IPS DF 4.7 (cell line): Measurements from ENCODE around the gene FBXO31.
"Not testable (repeated sequence)": the region's sequence is repeated elsewhere in the genome, so short reads cannot be mapped to it uniquely, and the experiment has no call there.

ENCODE experiments used
- DNase-seq: peaks from one replicate; pipeline ENCODE4 v3.0.0-alpha.2; 2013; ENCODE audit warnings: low spot score; ENCODE audit errors: extremely low read depth

Gene FBXO31

DNA sequence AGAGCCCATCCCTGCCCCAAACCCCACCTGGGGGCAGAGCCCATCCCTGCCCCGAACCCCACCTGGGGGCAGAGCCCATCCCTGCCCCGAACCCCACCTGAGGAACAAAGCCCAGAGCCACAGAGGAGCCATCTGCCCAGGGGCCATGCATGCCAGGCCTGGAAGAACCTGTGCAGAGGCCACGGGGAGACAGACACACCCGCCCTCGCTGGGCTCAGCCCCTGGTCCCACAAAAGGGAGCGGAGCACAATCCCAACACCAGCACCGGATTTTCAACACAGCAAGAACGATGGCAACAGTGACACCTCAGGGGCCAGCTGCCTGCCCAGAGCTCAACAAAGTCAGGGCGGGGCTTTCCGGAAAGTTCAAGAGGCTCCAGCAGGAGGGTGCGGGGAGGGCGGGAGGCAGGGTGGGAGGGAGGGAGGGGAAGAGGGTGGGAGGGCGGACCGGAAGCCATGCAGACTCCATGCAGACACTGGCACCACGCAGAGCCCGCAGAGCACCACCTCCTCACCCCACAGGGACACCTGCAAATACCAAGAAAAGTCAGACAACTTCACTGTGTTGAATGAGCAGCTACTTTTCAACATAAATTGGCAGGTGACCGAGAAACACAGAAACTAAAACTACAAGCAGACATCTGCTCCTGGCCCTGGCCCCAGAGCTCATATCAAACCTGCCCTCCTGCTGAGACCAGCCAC, 38.5 kb downstream of the FBXO31 start:
- DNase-seq: no peak

- DNase-seq: no peak
These were observed 39.2 kb downstream of the FBXO31 start for GRCh38 chr16:87344165-87344930.

DNA sequence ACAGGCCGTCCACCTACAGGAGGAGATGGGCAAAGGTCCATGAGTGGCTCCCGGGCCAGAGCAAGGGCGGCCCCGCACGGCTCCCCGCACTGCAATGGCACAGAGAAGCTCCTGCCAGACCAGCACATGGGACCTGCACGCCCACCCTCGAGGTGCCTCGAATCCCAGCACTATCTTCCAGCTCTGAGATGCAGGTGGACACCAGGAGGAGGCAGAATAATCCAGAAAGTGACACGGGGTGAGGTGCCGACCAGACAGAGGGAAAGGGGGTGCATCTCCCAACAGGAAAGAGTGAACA, 39.9 kb downstream of the FBXO31 start:
- DNase-seq: no peak

DNA sequence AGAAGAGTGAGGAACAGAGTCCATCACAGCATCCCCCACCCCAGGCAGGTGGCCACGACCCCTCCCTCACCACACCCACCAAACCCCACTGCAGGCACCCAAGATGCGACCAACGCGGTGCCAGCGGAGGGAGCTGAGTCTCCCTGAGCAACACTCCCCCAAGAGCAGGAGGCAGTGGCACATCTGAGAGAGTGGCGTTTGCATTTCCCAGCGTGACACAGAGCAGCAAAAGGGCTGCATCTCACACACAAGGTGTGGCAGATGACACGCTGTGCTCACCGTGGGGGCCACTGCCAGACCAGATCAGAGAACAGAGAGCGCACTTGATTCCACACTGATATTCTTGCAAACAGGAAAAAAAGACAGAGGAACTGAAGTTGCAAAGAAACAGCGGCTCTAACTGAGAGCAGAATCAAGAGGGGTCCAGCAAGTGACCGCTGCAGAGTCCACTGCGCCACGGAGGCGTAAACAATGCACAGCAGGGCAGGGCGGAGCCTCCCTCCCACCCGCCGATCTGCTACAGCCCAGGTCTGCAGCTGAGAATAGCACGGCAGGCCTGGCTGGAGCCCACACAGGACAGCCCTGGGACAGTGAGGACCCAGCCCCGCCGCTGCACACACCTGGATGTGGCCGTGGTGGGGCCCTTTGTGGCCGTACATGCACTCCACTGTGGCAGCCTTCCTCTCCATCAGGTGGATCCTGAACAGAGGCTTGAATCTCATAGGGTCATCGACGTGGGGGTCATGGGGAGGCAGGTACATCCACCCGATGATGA, 40.4 kb downstream of the FBXO31 start:
- DNase-seq: no peak

- no peak for DNase-seq
These were observed 41.1 kb downstream of the FBXO31 start for GRCh38 chr16:87342504-87342903.

DNA sequence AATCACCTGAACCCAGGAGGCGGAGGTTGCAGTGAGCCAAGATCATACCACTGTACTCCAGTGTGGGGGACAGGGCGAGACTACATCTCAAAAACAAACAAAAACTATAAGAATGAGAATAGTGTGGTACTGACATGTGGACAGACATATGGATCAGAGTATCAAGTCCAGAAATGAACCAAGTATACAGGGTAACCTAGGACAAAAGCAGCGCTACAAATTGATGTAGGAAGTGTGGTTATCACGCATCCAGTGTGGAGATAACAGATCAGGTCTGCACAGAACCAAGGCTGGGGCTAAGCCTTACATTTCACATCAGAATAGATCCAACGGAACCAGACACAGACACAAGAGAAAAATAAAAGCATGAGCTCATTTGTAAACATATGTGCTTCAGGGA, 43.4 kb downstream of the FBXO31 start:
- DNase-seq: no peak

DNA sequence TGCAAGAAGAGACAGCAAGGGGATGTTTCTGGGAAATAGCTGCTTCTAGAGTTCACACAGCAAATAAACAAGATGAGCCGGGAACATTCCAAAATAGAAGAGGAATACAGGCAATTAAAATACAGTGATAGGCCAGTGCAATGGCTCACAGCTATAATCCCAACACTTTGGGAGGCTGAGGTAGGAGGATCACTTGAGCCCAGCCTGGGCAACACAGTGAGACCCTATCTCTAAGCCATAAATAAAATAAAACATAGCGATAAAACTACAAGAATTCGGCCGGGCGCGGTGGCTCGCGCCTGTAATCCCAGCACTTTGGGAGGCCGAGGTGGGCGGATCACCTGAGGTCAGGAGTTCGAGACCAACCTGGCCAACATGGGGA, 43.9 kb downstream of the FBXO31 start:
- DNase-seq: not testable (repeated sequence)

GRCh38 chr16:87339086-87339723, 44.4 kb downstream of the FBXO31 start:
- DNase-seq: no peak

GRCh38 chr16:87338155-87338765, 45.3 kb downstream of the FBXO31 start:
- no peak for DNase-seq

- DNase-seq: no peak
These were observed 46.3 kb downstream of the FBXO31 start for GRCh38 chr16:87337262-87337771.

- no peak for DNase-seq
These were observed 46.9 kb downstream of the FBXO31 start for GRCh38 chr16:87336434-87337240.

DNA sequence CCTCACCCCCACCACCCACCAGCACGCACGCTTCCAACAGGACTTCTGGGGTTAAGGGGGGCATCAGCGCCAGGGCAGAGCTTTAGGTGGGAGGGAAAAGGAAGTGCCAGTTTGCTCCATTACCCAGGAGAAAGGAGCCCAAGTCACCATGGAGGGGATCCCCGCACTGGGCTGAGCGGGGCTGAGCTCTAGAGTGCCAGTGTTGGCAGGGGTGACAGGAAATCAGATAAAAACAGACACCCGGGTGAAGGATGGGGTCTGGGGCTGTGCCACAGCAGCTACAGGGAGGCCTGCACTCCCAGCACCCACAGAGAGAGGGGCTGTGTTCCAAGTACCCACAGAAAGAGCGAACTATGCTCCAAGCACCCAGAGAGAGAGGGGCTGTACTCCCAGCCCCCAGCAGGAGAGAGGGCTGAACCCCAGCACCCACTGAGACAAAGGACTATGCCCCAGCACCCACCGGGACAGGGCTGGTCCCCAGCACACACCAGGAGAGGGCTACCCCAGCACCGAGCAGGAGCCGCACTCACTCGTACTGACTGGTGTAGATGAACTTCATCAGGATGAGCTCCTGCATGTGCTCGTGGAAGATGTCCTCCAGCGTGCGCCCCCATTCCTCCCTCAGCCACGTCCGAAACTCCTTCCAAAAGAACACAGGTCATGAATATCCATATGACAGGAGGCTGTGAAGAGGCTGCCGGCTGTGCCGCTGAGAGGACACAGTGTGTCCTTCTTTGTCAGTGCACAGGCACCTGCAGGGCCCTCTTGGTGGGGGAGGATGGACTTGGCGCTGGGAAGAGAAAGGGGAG, 47.7 kb downstream of the FBXO31 start:
- DNase-seq: no peak

DNA sequence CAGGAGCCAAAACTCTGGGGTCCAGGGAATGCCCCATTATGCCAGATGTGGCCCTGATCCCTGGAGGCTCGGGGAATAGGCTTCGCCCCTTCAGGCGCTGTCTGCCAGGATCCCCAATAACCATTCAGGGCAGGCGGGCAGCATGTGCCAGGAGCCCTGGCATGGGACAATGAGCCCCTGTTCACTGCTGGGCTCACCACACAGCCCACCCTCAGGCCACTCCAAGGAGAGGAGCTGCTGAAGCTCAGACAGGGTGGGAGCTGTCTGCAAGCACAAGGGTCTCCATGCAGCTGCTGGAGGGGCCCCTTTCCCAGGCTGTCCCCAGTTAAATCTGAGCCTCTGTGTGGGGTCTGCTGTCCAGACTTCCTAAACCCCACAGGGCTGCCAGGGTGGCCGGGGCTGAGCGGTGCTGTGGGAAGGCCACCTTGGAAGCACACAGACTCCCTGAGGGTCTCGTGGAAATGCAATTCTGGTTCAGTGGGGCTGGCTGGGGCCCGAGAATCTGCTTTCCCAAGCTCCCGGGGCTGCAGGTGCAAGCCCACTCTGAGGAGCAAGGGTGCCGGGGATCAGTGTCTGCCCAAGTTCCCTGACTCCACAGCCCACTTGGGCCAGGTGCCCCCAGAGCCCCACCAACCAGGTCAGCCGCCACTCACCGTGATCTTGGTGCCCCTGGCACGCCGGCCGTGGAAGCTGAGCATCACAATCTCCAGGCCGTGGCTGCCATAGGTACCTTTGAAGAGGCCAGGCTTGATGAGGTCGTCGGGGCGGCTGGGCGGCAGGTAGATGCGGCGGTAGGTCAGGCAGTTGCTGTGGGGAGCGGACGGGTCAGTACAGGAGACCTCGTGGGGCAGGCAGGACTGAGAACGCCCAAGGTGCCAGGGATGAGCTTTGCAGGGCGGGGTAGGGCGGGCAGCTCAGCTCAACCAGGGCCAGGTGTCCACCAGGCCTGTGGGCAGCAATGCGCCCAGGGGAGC, 48.6 kb downstream of the FBXO31 start:
- no peak for DNase-seq

DNA sequence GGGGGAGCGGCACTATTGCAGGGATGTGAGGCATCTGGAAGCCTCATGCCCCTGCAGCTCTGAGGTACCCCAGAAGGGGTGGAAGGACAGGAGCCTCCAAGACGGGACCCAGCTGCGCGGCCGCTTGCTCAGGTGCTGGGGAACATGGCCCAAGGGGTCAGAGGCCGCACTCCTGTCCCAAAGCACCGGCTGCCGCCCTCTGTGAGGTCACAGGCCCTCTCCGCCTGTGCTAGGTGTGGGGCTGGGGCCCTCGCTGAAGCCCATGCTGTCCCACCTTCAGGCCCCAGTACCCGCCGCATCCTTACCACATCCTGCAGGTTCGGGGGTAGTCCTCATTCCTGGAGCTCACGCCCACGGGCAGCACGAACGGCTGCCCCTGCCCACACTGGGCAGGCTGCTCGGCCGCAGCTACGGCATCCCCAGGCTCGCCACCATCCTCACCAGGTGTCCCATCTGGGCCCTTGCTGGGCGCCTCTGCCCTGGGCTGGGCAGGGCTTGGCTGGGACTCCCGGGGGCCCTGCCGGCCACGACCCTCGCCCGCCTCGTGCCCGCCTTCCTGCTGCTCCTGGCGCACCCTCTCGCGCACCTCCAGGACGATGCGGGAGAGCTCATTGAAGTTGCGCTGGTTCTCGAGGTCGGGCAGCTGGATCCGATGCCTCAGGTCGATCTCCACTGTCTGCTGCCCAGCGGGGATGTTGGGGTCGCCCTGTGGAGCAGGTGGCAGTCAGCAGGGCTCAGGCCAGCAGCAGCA, 49.8 kb downstream of the FBXO31 start:
- no peak for DNase-seq

GRCh38 chr16:87333101-87333500, 50.5 kb downstream of the FBXO31 start:
- DNase-seq: no peak

- DNase-seq: no peak
These were observed 51.4 kb downstream of the FBXO31 start for GRCh38 chr16:87332150-87332549.

GRCh38 chr16:87331241-87331801, 52.3 kb downstream of the FBXO31 start:
- no peak for DNase-seq
